GM12892 (cell line): Measurements from ENCODE around the gene CLEC12A.

Experiments
- POLR2A ChIP-seq: IDR thresholded peaks from 2 replicates; pipeline ENCODE4 v1.6.1; 2011; ENCODE audit warnings: low read depth, low read length, control low read depth
- POLR2AphosphoS5 ChIP-seq: IDR thresholded peaks from 2 replicates; pipeline ENCODE4 v1.6.1; 2011; ENCODE audit warnings: low read depth, low read length, control low read depth

DNA sequence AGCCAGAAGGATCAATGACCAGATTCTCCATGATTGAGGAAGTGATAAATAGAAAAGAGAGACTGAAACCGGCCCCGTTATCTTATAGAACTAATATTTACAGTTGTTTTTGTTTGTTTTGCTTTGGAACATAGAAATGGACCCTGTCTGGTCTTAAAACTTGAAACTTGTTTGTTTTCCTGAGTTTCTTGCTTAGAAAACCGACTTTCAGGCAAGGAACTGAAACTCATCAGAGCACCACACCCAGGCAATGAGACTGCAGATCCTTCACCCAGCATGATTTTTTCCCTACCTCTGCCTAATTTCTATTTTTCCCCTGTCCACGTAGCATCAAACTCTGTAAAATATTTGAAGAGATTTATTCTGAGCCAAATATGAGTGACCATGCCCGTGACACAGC, 10.6 kb upstream of the CLEC12A start:
- TF ChIP-seq POLR2A (no peak), POLR2AphosphoS5 (no peak)
